Progenitor cell of endocrine pancreas (in vitro differentiated cells): ENCODE results near the gene TAF12. TPM values are rescaled to one million over a fixed set of nuclear protein-coding genes. Genes with fewer than 3 reads are reported as not detected.
"Not testable (repeated sequence)": the region's sequence is repeated elsewhere in the genome, so short reads cannot be mapped to it uniquely, and the experiment has no call there.

Source experiments
- DNase-seq: peaks from one replicate; pipeline ENCODE4 v3.0.0; 2021; ENCODE audit warnings: low spot score; ENCODE audit not compliant: unreplicated experiment
- H3K27ac Mint-ChIP-seq: 2 replicates; pipeline ENCODE4 v1.8.0; 2021; ENCODE audit warnings: mild to moderate bottlenecking, moderate library complexity, mixed read lengths
- H3K27me3 Mint-ChIP-seq: 2 replicates; pipeline ENCODE4 v1.8.0; 2021; ENCODE audit warnings: mixed read lengths
- H3K36me3 Mint-ChIP-seq: 2 replicates; pipeline ENCODE4 v1.8.0; 2022; ENCODE audit warnings: mixed read lengths; ENCODE audit not compliant: insufficient read depth
- H3K4me1 Mint-ChIP-seq: 2 replicates; pipeline ENCODE4 v1.8.0; 2021; ENCODE audit warnings: low read depth, mixed read lengths
- H3K4me3 Mint-ChIP-seq: 2 replicates; pipeline ENCODE4 v1.8.0; 2021; ENCODE audit warnings: low read depth, mild to moderate bottlenecking, moderate library complexity, mixed read lengths
- H3K9me3 Mint-ChIP-seq: 2 replicates; pipeline ENCODE4 v1.8.0; 2021; ENCODE audit warnings: low read depth, mixed read lengths
- total RNA-seq: library from RNA; stranded (reverse); gene quantifications from 2 replicates; pipeline ENCODE4 v1.2.1, GENCODE V29; 2021
- TF ChIP-seq, protein P1 (sequence below): fragments of 200-600 bp; sonication (generic); IDR thresholded peaks from one replicate; pipeline ENCODE4 v1.5.0; 2021; ENCODE audit warnings: antibody characterized with exemption, mild to moderate bottlenecking; ENCODE audit not compliant: unreplicated experiment

Gene TAF12
- total RNA-seq, 1 donor from 2014 or later = 18.2 TPM

DNA sequence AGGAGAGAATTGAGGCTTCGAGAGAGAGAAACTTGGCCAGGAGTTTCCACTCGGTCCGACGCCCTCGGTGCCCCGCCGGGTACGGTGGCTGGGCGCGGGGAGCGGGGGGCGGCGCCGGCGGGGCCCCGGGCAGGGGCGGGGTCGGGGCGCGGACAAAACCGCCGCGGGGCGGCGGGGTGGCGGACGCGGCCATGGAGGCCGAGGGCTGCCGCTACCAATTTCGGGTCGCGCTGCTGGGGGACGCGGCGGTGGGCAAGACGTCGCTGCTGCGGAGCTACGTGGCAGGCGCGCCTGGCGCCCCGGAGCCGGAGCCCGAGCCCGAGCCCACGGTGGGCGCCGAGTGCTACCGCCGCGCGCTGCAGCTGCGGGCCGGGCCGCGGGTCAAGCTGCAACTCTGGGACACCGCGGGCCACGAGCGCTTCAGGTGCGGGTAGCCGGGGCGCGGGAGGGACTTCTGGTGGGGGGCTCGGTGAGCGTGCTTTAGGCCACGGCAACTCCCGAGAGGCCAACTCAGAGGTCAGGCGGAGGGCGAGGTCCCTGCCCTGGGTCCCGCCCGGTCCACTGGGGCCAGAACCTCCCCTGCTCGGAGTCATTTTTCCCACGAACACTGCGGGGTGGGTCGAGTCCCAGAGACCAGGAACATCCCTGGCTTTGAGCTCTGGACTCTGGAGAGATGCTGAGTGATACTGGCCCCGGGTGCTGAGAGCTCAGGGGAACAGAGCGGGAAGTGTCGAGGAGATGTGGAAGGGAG lies 50.4 kb downstream of the TAF12 start:
- Mint-ChIP-seq H3K4me3 (peak overlapping the region; percentile 77), H3K9me3 (no peaks in the 10 kb centered on the region), H3K27ac (peak overlapping the region; percentile 10), H3K4me1 (peaks cover 2% of the 10 kb centered on the region), H3K27me3 (peaks cover 10% of the 10 kb centered on the region), H3K36me3 (peaks cover 1% of the 10 kb centered on the region)
- no peak for DNase-seq
- TF ChIP-seq, protein P1, sequence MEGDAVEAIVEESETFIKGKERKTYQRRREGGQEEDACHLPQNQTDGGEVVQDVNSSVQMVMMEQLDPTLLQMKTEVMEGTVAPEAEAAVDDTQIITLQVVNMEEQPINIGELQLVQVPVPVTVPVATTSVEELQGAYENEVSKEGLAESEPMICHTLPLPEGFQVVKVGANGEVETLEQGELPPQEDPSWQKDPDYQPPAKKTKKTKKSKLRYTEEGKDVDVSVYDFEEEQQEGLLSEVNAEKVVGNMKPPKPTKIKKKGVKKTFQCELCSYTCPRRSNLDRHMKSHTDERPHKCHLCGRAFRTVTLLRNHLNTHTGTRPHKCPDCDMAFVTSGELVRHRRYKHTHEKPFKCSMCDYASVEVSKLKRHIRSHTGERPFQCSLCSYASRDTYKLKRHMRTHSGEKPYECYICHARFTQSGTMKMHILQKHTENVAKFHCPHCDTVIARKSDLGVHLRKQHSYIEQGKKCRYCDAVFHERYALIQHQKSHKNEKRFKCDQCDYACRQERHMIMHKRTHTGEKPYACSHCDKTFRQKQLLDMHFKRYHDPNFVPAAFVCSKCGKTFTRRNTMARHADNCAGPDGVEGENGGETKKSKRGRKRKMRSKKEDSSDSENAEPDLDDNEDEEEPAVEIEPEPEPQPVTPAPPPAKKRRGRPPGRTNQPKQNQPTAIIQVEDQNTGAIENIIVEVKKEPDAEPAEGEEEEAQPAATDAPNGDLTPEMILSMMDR = no peak

DNA sequence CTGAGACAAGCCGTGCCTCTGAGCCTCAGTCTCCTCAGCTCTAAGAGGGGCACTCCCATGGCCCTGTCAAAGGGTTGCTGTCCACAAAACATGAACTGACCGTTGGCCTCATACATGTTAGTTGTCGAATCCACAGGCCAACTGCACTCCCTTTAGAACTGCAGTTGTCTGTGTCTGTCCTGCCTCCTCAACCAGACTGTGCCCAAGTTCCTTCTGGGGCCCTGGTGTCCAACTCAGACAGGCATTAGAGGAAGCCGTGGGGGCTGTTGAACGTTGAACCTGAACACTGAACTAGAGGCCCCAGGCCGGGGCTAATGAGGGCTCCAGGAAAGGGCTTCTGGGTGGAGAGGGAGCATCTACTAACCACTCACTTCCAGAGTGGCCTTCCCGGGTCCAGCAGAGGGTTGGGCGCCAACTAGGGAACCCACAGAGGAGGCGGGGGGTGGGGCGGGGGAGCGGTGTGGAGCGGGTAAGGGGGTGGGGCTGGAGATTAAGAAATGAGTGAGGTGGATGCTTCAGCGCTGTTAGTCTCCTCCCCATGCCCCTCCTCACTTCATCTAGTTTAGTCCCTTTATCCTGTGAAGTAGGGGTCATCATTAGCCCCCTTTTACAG lies 51.1 kb downstream of the TAF12 start, which contains the start of gene RAB42:
Gene RAB42, plus strand, starts transcription at position 558 of the 613 bp plus-strand sequence. CDS start 247 bp downstream, outside the sequence.
- Mint-ChIP-seq H3K27ac (peak within 1 kb of the TSS; percentile 10), H3K9me3 (no peaks in the 10 kb centered on the region), H3K36me3 (peaks cover 1% of the 10 kb centered on the region), H3K4me1 (peaks cover 2% of the 10 kb centered on the region), H3K4me3 (peak within 1 kb of the TSS; percentile 77), H3K27me3 (peaks cover 10% of the 10 kb centered on the region)
- TF ChIP-seq, protein P1 = no peak
- no peak for DNase-seq

DNA sequence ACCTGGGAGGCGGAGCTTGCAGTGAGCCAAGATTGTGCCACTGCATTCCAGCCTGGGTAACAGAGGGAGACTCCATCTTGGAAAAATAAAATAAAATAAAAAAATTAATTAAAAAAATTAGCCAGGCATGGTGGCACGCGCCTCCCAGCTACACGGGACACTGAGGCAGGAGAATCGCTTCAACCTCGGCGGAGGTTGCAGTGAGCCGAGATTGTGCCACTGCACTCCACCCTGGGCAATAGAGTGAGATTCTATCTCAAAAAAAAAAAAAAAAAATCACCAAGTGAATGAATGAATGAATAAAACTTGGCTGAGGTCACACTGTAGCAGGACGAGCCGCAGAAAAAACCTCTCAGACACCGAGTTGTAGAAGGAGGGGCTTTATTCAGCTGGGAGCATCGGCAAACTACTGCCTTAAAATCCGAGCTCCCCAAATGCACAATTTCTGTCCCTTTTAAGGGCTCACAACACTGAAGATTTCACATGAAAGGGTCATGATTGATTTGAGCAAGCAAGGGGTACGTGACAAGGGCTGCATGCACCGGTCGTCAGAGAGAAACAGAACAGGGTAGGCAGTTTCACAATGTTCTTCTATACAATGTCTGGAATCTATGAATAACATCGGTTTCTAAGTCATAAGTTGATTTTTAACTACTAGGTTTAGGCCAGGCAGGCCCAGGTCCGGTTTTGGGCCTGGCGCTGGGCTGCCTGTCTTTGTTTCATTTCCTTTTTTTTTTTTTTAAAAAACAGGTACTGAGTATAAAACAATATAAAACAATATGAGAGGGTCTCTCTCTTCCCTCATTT lies 56.1 kb downstream of the TAF12 start:
- H3K27me3 Mint-ChIP-seq, H3K4me3 Mint-ChIP-seq, H3K4me1 Mint-ChIP-seq, H3K9me3 Mint-ChIP-seq, H3K36me3 Mint-ChIP-seq, DNase-seq, H3K27ac Mint-ChIP-seq: not testable (repeated sequence)

DNA sequence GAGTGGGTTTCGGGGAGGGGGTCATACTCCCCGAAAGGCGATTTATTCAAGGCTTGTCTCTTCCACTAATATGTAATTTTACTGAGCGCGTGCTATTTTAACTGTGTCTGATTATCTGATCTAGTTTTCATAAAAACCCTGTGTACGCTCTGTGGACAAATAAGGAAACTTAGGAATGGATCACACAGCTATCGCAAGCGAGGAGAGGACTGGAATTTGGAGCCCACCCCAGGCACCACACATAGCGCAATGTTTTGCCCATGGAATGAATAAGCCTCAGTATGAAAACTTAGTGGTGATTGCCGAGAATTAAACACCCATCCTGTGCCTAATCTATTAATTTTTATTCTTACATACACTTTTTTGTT lies 60.6 kb downstream of the TAF12 start:
- DNase-seq = no peak
- Mint-ChIP-seq H3K36me3 (peaks cover 18% of the 10 kb centered on the region), H3K27me3 (peaks cover 3% of the 10 kb centered on the region), H3K4me3 (peak overlapping the region; percentile 87), H3K27ac (peak overlapping the region; percentile 95), H3K4me1 (peaks cover 19% of the 10 kb centered on the region), H3K9me3 (no peaks in the 10 kb centered on the region)
- TF ChIP-seq, protein P1 = no peak

DNA sequence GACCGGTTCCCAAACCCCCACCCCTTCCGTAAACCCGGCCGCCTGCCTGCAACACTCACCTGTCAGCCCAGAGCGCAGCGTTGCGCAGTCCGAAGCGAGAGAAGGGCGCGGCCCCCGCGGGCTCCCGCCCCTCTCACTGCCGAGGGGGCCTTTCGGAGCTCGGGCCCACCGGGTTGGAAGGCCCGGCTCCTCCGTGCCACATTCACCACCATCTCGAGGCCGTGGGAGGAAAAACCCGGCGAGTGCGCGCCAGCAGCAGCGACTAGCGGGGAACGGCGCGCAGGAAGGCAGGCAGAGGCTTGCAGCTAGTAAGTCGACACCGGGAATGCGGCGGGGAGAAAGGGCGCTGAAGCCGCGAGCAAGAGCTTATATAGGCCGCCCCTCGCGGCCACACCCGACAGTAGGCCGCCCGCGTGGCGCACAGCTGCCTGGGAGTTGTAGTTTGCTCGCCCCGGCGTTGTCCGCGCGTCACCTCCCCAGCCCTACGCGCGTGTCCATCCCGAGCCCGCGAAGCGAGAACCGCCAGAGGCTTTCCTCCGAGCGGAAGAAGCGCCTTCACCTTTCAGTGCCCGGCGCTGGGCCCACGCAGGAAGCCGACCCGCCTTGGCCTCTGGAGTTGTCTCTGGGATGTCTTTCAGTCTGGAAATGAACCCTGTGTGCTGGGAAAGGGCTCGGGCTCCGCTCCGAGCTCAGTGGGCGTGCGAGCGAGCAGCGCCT lies 61.2 kb downstream of the TAF12 start:
- Mint-ChIP-seq H3K4me3 (peak overlapping the region; percentile 87), H3K9me3 (no peaks in the 10 kb centered on the region), H3K4me1 (peaks cover 19% of the 10 kb centered on the region), H3K27me3 (peaks cover 3% of the 10 kb centered on the region), H3K27ac (peak overlapping the region; percentile 95), H3K36me3 (peaks cover 21% of the 10 kb centered on the region)
- DNase-seq = peak; percentile 92
- TF ChIP-seq, protein P1 = no peak
